D721Med (cell line): Measurements from ENCODE around the gene METTL27.

Experiments
- DNase-seq: peaks from one replicate; pipeline ENCODE4 v3.0.0; 2011; ENCODE audit warnings: low spot score; ENCODE audit not compliant: insufficient read length
- FAIRE-seq: peaks from 2 replicates; lab custom pipeline; 2011; peaks lifted over from hg19 to GRCh38; lab: Jason Lieb, UNC
- CTCF ChIP-seq: IDR thresholded peaks from 2 replicates; pipeline ENCODE4 v1.5.1; 2012; ENCODE audit warnings: mild to moderate bottlenecking, control low read depth; ENCODE audit not compliant: insufficient read depth; ENCODE audit errors: missing control alignments

Gene METTL27

GRCh38 chr7:73828972-73829371 is 13.3 kb downstream of the METTL27 start:
- DNase-seq = no peak

GRCh38 chr7:73828107-73828803 is 14.1 kb downstream of the METTL27 start:
- TF ChIP-seq CTCF = no peak
- DNase-seq = no peak
- no peak for FAIRE-seq

More at GRCh38 chr7:73828972-73829371, 13.3 kb downstream of the METTL27 start:
- no peak for FAIRE-seq
- TF ChIP-seq CTCF = no peak

- no peak for TF ChIP-seq CTCF
- DNase-seq (no peak), FAIRE-seq (no peak)
Measured at GRCh38 chr7:73827567-73828106, 14.7 kb downstream of the METTL27 start.

- FAIRE-seq (no peak), DNase-seq (no peak)
- TF ChIP-seq CTCF = no peak
Measured at GRCh38 chr7:73824986-73825385, 17.3 kb downstream of the METTL27 start.

GRCh38 chr7:73823873-73824592 is 18.3 kb downstream of the METTL27 start:
- DNase-seq (no peak), FAIRE-seq (no peak)
- no peak for TF ChIP-seq CTCF

- no peak for TF ChIP-seq CTCF
- DNase-seq (no peak), FAIRE-seq (no peak)
Measured at GRCh38 chr7:73823257-73823656, 19.1 kb downstream of the METTL27 start.
